Measurements from ENCODE around the gene RPN2.
"Not testable (repeated sequence)": the region's sequence is repeated elsewhere in the genome, so short reads cannot be mapped to it uniquely, and the experiment has no call there.

RPN2 gene

GRCh38 chr20:37178839-37179682, at the start of gene RPN2, which contains the start of gene MROH8:
TSS of gene RPN2 (plus strand) at chr20:37179330. CDS start at chr20:37179357, 27 bp downstream.
TSS of gene MROH8 (minus strand) at chr20:37179548.
- DNase-seq (ENCODE audit: low read depth): peak; percentile 92

GRCh38 chr20:37131486-37131885, 47.6 kb upstream of the RPN2 start:
- no peak for DNase-seq (ENCODE audit: low read depth)

DNA sequence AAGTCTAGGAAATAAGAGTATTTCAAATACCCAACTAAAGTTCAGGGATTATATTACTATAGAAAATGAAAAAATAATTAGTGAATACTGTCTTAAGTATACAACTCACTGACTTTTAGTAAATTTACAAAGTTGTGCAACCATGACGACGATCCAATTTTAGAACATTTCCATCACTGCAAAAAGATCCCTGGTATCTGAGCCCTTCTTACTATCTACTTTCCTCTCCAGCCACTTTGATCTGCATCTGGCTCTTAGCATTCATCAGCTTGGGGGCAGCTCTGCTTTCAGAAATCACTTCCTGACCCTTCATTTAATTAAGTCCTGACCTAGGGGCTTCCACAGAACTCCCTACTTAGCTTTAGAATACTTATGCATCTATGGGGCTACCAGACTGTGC, 45.2 kb upstream of the RPN2 start:
- DNase-seq (ENCODE audit: low read depth): no peak

DNA sequence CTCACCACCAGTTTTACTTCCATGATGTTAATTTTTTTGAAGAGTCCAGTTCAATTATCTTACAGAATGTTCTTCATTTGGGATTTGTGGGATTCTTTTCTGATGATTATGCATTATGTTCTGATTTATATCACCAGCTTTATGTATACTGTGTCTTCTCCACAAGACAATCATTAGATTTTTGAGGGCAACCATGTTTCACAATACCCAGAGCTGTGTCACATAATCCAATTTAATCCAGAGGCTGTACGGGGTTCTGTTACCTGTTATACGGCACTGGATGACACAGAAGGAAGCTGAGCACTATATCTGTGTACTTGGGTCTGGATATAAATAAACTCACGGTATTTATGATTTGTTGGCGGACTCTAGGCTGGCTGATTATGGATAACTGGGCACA, 41.6 kb upstream of the RPN2 start:
- DNase-seq (ENCODE audit: low read depth): no peak

DNA sequence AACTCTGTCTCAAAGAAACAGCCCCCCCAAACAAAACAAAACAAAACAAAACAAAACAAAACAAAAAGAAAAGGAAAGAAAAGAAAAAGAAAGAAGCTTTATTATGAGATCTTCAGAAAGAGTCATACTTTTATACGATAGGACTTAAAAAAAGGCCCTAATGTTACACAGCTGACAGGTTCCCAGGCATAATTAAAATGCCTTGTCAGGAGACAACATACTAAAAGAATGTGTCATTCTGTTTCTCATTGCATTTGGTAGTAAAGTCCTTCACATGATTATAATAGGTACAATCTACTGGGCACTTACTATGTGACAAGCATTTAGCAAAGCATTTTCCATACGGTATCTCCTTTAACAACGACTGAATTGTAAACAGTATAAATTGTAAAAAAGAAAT, 36.4 kb upstream of the RPN2 start:
- DNase-seq (ENCODE audit: low read depth): no peak

DNA sequence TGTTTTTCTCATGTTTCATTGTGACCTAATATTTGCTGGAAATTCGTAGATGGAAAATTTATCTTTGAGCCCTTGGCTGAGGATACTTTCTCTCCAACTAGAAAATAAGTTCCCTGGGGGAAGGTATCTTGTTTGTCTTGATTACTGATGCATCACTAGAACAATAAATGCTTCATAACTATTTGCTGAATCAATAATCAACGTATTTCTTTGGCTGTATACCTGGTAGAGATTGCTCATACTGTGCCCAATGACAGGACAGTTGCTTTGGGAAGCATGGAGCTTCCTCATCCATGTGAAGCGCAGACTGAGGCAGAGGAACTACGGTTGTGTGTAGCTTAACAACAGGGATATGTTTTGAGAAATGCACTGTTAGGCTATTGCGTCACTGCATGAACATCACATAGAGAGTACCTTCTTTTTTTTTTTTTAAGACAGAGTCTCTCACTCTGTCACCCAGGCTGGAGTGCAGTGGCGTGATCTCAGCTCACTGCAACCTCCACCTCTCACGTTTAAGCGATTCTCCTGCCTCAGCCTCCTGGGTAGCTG, 34.2 kb upstream of the RPN2 start:
- DNase-seq (ENCODE audit: low read depth): no peak

GRCh38 chr20:37147250-37147649, 31.9 kb upstream of the RPN2 start:
- no peak for DNase-seq (ENCODE audit: low read depth)

- DNase-seq (ENCODE audit: low read depth): not testable (repeated sequence)
Measured at GRCh38 chr20:37150864-37151263, 28.3 kb upstream of the RPN2 start.

- DNase-seq (ENCODE audit: low read depth): no peak
Measured at GRCh38 chr20:37151529-37151928, 27.6 kb upstream of the RPN2 start.

DNA sequence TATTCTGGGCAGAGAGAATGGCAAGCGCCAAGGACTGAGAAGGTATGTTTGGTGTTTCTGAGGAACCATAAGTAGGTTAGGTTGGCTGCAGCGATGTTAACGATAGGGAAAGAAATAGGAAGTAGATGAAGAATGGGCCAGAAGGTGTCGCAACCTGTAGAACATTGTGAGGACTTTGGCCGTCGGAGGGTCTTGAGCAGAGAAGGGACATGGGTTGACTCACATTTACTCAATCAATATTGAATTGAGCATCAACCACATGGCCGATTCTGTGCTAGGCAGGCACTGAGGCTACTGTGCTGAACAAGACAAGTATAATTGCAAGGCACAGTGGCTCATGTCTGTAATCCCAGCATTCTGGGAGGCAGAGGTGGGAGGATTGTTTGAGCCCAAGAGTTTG, 26.8 kb upstream of the RPN2 start:
- DNase-seq (ENCODE audit: low read depth): no peak

DNA sequence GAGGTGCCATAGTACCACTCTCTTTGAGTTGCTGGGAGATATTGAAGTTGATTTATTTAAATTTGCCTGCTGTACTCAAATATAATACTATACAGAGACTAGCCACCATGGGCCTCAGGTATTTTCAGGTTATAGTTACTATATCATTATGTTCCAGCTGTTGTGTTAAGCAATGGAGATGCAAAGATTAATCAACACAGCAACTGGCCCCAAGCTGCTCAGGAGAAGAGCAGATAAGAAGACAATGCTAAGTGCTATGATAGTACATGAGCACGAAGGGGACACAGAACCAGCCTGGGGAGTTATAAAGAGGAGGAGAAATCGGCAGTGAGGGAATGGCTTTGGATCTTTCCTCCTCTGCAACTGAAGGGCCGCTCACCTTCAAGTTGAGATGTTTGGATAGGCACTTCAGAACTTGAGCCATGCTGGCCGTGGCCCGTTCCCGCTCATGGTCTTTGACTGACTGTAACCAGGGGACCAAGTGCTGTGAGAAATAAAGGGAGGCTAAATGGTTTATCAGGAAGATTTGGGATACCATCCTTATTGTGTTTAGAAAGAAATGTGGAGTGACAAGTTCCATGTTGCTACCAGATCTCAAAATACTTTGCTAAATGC, 24.3 kb upstream of the RPN2 start:
- DNase-seq (ENCODE audit: low read depth): no peak

GRCh38 chr20:37155987-37156386, 23.1 kb upstream of the RPN2 start:
- no peak for DNase-seq (ENCODE audit: low read depth)

DNA sequence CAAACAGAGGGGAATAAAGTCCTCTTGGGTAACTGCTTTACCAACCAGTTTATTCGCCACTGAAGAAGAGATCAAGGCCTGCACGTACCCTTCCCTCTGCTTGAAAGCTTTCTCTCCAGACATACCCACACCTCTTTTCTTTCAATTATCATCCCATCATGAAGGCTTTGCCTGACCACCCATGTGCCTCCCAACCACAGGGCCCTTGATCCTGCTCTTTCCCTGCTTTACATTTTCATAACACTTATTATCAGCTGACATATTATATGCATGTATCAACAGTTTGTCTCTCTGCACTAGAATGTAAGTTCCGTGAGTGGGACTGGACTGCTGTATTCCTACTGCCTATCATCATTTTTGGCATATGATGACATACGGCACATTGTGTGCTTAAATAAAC, 20.9 kb upstream of the RPN2 start:
- DNase-seq (ENCODE audit: low read depth): no peak

DNA sequence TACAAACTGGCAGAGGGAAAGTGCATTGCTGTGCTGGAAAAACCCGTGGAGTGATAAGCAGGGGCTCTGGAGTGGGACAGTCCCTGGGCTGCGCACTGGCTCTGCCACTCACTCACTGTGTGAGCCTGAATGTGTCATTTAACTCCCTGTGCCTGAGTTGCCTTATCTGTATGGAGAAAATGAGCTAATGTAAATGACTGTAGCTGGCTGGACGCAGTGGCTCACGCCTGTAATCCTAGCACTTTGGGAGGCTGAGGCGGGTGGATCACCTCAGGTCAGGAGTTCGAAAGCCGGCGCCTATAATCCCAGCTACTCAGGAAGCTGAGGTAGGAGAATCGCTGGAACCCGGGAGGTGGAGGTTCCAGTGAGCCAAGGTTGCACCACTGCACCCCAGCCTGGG, 18.4 kb upstream of the RPN2 start:
- DNase-seq (ENCODE audit: low read depth): no peak

DNA sequence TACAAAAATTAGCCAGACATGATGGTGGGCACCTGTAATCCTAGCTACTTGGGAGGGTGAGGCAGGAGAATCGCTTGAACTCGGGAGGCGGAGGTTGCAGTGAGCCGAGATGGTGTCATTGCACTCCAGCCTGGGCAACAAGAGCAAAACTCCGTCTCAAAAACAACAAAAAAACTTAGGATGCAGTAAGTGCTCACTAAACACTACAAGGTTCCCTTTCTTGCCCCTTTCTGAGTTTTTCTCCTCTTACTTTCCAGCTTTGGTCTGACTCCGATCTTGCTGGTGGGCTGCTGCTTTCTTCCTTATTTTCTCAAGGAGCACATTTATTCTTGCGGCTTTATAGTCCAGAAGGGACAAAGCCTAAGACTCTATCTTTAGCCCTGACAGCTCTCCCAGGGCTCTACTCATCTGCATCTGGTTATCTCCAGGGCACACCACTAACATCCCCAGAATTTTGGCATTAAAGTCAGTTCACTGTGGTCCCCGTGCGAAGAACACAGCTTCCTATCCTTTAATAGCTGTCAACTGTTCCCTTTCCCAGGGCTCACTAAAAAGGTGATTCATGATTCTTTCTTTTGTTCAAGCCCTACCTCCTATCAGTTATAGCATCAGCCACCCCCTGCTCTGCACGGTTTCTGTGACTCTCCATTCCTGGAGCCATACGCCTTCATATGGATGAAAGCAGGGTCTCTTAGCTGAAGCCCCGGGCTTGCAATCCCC, 17.1 kb upstream of the RPN2 start:
- DNase-seq (ENCODE audit: low read depth): no peak

DNA sequence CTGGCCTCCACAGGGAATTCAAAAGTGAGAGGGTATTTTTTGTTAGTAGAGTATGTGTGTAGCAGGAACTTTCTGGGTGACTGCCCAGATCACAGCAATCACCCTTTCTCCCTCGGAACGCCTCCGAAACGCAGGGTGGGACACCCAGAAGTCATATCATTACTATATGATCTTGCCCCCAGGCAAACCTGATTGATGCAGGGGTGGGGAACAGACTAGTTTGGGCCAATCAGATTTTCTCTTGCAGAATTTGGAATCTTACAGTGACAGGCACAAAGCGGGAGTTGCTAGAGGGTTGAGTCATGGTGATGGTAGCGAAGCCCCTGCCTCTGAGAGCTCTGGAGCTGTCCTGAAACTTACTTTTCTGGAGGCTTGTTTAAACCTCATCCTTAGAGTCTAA, 16.5 kb upstream of the RPN2 start:
- DNase-seq (ENCODE audit: low read depth): no peak

GRCh38 chr20:37163832-37164554, 15.1 kb upstream of the RPN2 start:
- no peak for DNase-seq (ENCODE audit: low read depth)

GRCh38 chr20:37165031-37165430, 14.1 kb upstream of the RPN2 start:
- no peak for DNase-seq (ENCODE audit: low read depth)

- no peak for DNase-seq (ENCODE audit: low read depth)
Measured at GRCh38 chr20:37166867-37167266, 12.3 kb upstream of the RPN2 start.

GRCh38 chr20:37172836-37173235, 6.3 kb upstream of the RPN2 start:
- no peak for DNase-seq (ENCODE audit: low read depth)

- no peak for DNase-seq (ENCODE audit: low read depth)
Measured at GRCh38 chr20:37179683-37180524, 774 bp downstream of the RPN2 start.

Measured in activated T-helper 1 cell treated with Interleukin-2 at 50 U/mL for 16 hours (primary cell).